ENCODE measurements around the gene PRKCA.
"Not testable (repeated sequence)": the region's sequence is repeated elsewhere in the genome, so short reads cannot be mapped to it uniquely, and the experiment has no call there.

PRKCA gene

GRCh38 chr17:66399441-66399840 lies 97.0 kb downstream of the PRKCA start:
- Histone ChIP-seq H3K27ac (no peak overlapping the region), H3K36me3 (ENCODE audit: insufficient read depth, low read length) (no peaks in the 10 kb centered on the region), H3K9ac (ENCODE audit: insufficient read length) (no peak overlapping the region), H3K9me3 (ENCODE audit: low read depth, low read length) (no peaks in the 10 kb centered on the region), H3K4me3 (no peak overlapping the region)
- TF ChIP-seq EZH2 (IDR thresholded peaks at IDR 0.05), result no peak
- no peak for TF ChIP-seq POLR2AphosphoS5 (IDR thresholded peaks at IDR 0.05; ENCODE audit: borderline replicate concordance, low read depth, low read length)
- no peak for TF ChIP-seq FOXP2 (optimal IDR thresholded peaks at IDR 0.05; ENCODE audit: control extremely low read depth, extremely low read length, insufficient read depth)
- no peak for DNase-seq (ENCODE audit: low read depth, low spot score)

GRCh38 chr17:66400041-66400688 lies 97.8 kb downstream of the PRKCA start:
- H3K36me3 ChIP-seq (ENCODE audit: insufficient read depth, low read length); DNase-seq (ENCODE audit: low read depth, low spot score); H3K9ac ChIP-seq (ENCODE audit: insufficient read length); H3K27ac ChIP-seq; H3K9me3 ChIP-seq (ENCODE audit: low read depth, low read length); H3K4me3 ChIP-seq: not testable (repeated sequence)

GRCh38 chr17:66400698-66401097 lies 98.3 kb downstream of the PRKCA start:
- Histone ChIP-seq H3K36me3 (ENCODE audit: insufficient read depth, low read length) (no peaks in the 10 kb centered on the region), H3K4me3 (no peak overlapping the region), H3K9ac (ENCODE audit: insufficient read length) (no peak overlapping the region), H3K9me3 (ENCODE audit: low read depth, low read length) (no peaks in the 10 kb centered on the region), H3K27ac (no peak overlapping the region)
- DNase-seq (ENCODE audit: low read depth, low spot score), result no peak
- TF ChIP-seq FOXP2 (optimal IDR thresholded peaks at IDR 0.05; ENCODE audit: control extremely low read depth, extremely low read length, insufficient read depth) (no peak), EZH2 (IDR thresholded peaks at IDR 0.05) (no peak), POLR2AphosphoS5 (IDR thresholded peaks at IDR 0.05; ENCODE audit: borderline replicate concordance, low read depth, low read length) (no peak)

- no peak for TF ChIP-seq POLR2AphosphoS5 (IDR thresholded peaks at IDR 0.05; ENCODE audit: borderline replicate concordance, low read depth, low read length)
- TF ChIP-seq FOXP2 (optimal IDR thresholded peaks at IDR 0.05; ENCODE audit: control extremely low read depth, extremely low read length, insufficient read depth), result no peak
- no peak for TF ChIP-seq EZH2 (IDR thresholded peaks at IDR 0.05)
- H3K9ac ChIP-seq (ENCODE audit: insufficient read length), result no peak overlapping the region
Measured at GRCh38 chr17:66401364-66401763, 99.0 kb downstream of the PRKCA start.

GRCh38 chr17:66403846-66404556 lies 101.6 kb downstream of the PRKCA start:
- Histone ChIP-seq H3K4me3 (no peak overlapping the region), H3K36me3 (ENCODE audit: insufficient read depth, low read length) (no peaks in the 10 kb centered on the region), H3K9ac (ENCODE audit: insufficient read length) (no peak overlapping the region), H3K27ac (no peak overlapping the region), H3K9me3 (ENCODE audit: low read depth, low read length) (no peaks in the 10 kb centered on the region)
- no peak for DNase-seq (ENCODE audit: low read depth, low spot score)
- TF ChIP-seq EZH2 (IDR thresholded peaks at IDR 0.05) (no peak), FOXP2 (optimal IDR thresholded peaks at IDR 0.05; ENCODE audit: control extremely low read depth, extremely low read length, insufficient read depth) (no peak), POLR2AphosphoS5 (IDR thresholded peaks at IDR 0.05; ENCODE audit: borderline replicate concordance, low read depth, low read length) (no peak)

More at GRCh38 chr17:66401364-66401763, 99.0 kb downstream of the PRKCA start:
- no peaks in the 10 kb centered on the region for H3K36me3 ChIP-seq (ENCODE audit: insufficient read depth, low read length)
- H3K9me3 ChIP-seq (ENCODE audit: low read depth, low read length), result no peaks in the 10 kb centered on the region
- no peak overlapping the region for H3K27ac ChIP-seq
- DNase-seq (ENCODE audit: low read depth, low spot score), result no peak
- H3K4me3 ChIP-seq, result no peak overlapping the region

- DNase-seq (ENCODE audit: low read depth, low spot score), result no peak
- TF ChIP-seq EZH2 (IDR thresholded peaks at IDR 0.05), result no peak
- no peak for TF ChIP-seq FOXP2 (optimal IDR thresholded peaks at IDR 0.05; ENCODE audit: control extremely low read depth, extremely low read length, insufficient read depth)
- no peak for TF ChIP-seq POLR2AphosphoS5 (IDR thresholded peaks at IDR 0.05; ENCODE audit: borderline replicate concordance, low read depth, low read length)
- Histone ChIP-seq H3K27ac (no peak overlapping the region), H3K4me3 (no peak overlapping the region), H3K9ac (ENCODE audit: insufficient read length) (no peak overlapping the region), H3K9me3 (ENCODE audit: low read depth, low read length) (no peaks in the 10 kb centered on the region), H3K36me3 (ENCODE audit: insufficient read depth, low read length) (no peaks in the 10 kb centered on the region)
Measured at GRCh38 chr17:66405836-66406677, 103.6 kb downstream of the PRKCA start.

- TF ChIP-seq EZH2 (IDR thresholded peaks at IDR 0.05), result no peak
- TF ChIP-seq FOXP2 (optimal IDR thresholded peaks at IDR 0.05; ENCODE audit: control extremely low read depth, extremely low read length, insufficient read depth), result no peak
- TF ChIP-seq POLR2AphosphoS5 (IDR thresholded peaks at IDR 0.05; ENCODE audit: borderline replicate concordance, low read depth, low read length), result no peak
- H3K4me3 ChIP-seq, result no peak overlapping the region
- H3K9ac ChIP-seq (ENCODE audit: insufficient read length), result no peak overlapping the region
- H3K27ac ChIP-seq, result no peak overlapping the region
- H3K36me3 ChIP-seq (ENCODE audit: insufficient read depth, low read length), result no peaks in the 10 kb centered on the region
- DNase-seq (ENCODE audit: low read depth, low spot score), result no peak
- no peaks in the 10 kb centered on the region for H3K9me3 ChIP-seq (ENCODE audit: low read depth, low read length)
Measured at GRCh38 chr17:66406701-66407644, 104.6 kb downstream of the PRKCA start.

Measured in SK-N-MC (cell line).